BLaER1 (cell line): Measurements from ENCODE around the gene KIF16B.

ENCODE experiments used
- H3K27ac ChIP-seq: shearing (Covaris generic); formaldehyde crosslinking; 2 replicates; pipeline ENCODE4 v1.8.1; 2022
- H3K27me3 ChIP-seq: shearing (Covaris generic); formaldehyde crosslinking; 2 replicates; pipeline ENCODE4 v1.8.1; 2022
- H3K36me3 ChIP-seq: shearing (Covaris generic); formaldehyde crosslinking; 2 replicates; pipeline ENCODE4 v1.8.1; 2022
- H3K4me1 ChIP-seq: shearing (Covaris generic); formaldehyde crosslinking; 2 replicates; pipeline ENCODE4 v1.8.1; 2022
- H3K4me2 ChIP-seq: shearing (Covaris generic); formaldehyde crosslinking; 2 replicates; pipeline ENCODE4 v1.8.1; 2022
- H3K4me3 ChIP-seq: shearing (Covaris generic); formaldehyde crosslinking; 2 replicates; pipeline ENCODE4 v1.8.1; 2022
- H3K9ac ChIP-seq: shearing (Covaris generic); formaldehyde crosslinking; 2 replicates; pipeline ENCODE4 v1.8.1; 2022
- H3K9me3 ChIP-seq: shearing (Covaris generic); formaldehyde crosslinking; 2 replicates; pipeline ENCODE4 v1.8.1; 2022
- H4K20me1 ChIP-seq: shearing (Covaris generic); formaldehyde crosslinking; 2 replicates; pipeline ENCODE4 v1.8.1; 2022
- Cebpa-rat ChIP-seq: shearing (Covaris generic); IDR thresholded peaks from 2 replicates; pipeline ENCODE4 v1.8.1; 2022

KIF16B gene

DNA sequence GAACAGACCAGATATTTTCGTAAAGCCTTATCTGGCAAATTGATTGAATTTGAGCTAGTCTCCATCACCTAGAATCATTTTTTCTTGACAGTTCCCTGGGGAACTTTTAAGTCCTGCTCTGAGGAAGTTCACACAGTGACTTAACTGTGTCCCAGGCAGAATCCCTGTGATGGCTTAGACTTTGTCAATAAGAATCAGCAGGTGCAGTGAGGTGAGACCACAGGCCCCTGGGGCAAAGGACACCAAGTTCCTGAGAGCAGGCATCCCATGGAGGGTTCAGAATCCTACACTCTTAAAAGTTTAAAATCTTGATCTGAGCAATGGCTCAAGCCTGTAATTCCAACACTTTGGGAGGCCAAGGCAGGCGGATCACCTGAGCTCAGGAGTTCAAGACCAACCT lies 13.0 kb downstream of the KIF16B start:
- Histone ChIP-seq H3K4me2 (peak overlapping the region; percentile 48), H3K4me1 (peaks cover 34% of the 10 kb centered on the region), H3K27me3 (no peaks in the 10 kb centered on the region), H4K20me1 (no peaks in the 10 kb centered on the region), H3K36me3 (peaks cover 31% of the 10 kb centered on the region), H3K9me3 (peaks cover 30% of the 10 kb centered on the region), H3K9ac (no peak overlapping the region), H3K4me3 (no peak overlapping the region), H3K27ac (no peak overlapping the region; the same call in 1 of the 2 replicates)
- no peak for TF ChIP-seq Cebpa-rat

DNA sequence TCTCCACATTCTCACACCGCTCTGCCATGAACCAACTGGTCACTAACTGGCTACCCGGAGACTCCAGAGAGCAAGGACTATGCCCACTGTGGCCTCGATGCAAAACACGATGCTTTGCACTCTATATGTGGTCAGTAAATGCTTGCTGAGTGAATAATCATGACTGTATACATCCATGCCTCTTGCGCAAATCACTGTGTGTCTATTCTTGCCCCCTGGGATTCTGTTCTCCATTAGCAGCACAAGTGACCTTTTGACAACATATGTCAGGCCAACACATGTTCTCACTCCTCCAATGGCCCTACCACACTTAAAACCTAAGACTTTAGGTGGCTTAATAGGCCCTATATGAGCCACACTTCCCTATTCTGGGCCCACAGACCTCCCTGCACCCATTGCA lies 16.9 kb downstream of the KIF16B start:
- no peak overlapping the region for H3K4me2 ChIP-seq
- H3K4me1 ChIP-seq, result peaks cover 49% of the 10 kb centered on the region
- H3K9me3 ChIP-seq, result peaks cover 65% of the 10 kb centered on the region
- H3K27me3 ChIP-seq, result no peaks in the 10 kb centered on the region
- peaks cover 64% of the 10 kb centered on the region for H3K36me3 ChIP-seq
- no peak overlapping the region for H3K27ac ChIP-seq
- H3K4me3 ChIP-seq, result no peak overlapping the region
- no peaks in the 10 kb centered on the region for H4K20me1 ChIP-seq
- no peak overlapping the region for H3K9ac ChIP-seq
- no peak for TF ChIP-seq Cebpa-rat

- peaks cover 70% of the 10 kb centered on the region for H3K36me3 ChIP-seq
- H3K4me1 ChIP-seq, result peaks cover 45% of the 10 kb centered on the region
- H3K9ac ChIP-seq, result no peak overlapping the region
- no peak for TF ChIP-seq Cebpa-rat
- no peaks in the 10 kb centered on the region for H3K27me3 ChIP-seq
- no peak overlapping the region for H3K4me2 ChIP-seq
- H4K20me1 ChIP-seq, result no peaks in the 10 kb centered on the region
- H3K9me3 ChIP-seq, result peaks cover 70% of the 10 kb centered on the region
- H3K27ac ChIP-seq, result no peak overlapping the region
- no peak overlapping the region for H3K4me3 ChIP-seq
Observed at GRCh38 chr20:16555754-16556153, 17.5 kb downstream of the KIF16B start.

DNA sequence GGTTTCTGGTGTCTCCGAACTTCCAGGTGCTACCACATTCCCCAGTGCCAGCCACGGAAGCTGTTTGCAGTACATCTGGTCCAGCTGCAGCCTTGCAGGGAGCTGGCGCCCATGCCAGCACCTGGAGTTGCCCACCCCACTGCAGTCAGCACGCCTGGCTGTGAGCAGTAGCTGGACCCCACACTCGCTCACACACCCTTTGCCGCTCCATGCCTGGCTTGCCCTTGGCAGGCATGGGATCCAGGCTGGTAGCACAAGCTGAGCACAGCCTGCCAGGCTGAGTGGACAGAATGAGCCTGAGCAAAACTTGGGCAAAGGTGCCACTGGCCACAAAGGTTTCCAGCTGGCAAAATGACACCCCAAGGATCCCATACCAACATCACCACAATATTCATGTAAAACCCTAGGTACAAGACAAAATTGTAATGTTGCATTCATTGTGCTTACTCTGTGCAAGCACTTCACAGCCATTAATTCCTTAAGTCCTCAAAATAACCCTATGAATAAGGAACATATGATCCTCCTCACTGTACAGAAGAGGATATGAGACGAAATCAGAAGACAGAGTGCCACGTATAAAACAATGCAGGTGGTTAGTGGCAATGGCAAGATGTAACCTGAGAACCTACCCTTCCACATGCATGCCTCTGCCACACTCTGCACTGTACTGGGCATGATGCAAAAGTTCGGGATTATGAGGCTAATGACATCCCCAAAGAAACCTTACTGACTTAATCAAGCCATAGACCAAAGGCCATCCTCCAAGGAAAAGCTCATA lies 18.3 kb downstream of the KIF16B start:
- no peak for TF ChIP-seq Cebpa-rat

DNA sequence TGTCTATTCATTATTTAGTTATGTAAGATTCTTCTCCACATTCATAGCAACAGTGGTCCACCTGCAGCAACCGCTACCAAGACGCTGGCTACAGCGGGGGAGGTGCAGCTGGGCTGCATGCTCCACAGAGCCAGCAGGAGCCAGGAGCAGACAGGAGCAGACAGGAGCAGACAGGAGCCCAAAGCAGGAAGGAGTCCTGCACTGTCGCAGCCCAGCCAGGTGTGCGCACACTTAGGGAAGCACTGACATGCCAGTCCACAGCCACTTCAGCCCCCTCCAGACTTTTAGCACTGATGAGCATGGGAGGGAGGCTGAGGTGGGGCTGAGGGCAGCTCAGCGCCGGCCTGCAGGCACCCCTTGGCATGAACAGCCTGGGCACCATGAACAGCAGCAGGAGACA lies 19.6 kb downstream of the KIF16B start:
- Histone ChIP-seq H3K36me3 (peaks cover 75% of the 10 kb centered on the region), H3K9ac (no peak overlapping the region), H3K27me3 (no peaks in the 10 kb centered on the region), H3K4me3 (peak overlapping the region; percentile 22; the same call in 1 of the 2 replicates), H3K9me3 (peaks cover 76% of the 10 kb centered on the region), H4K20me1 (no peaks in the 10 kb centered on the region), H3K27ac (0 out of 2 replicates have a peak overlapping the region, but pooled peaks have one; percentile 18), H3K4me1 (peaks cover 37% of the 10 kb centered on the region), H3K4me2 (peak overlapping the region; percentile 4; the same call in 1 of the 2 replicates)
- TF ChIP-seq Cebpa-rat, result no peak

More for the DNA sequence above, 18.3 kb downstream of the KIF16B start:
- Histone ChIP-seq H3K36me3 (peaks cover 75% of the 10 kb centered on the region), H3K4me1 (peaks cover 37% of the 10 kb centered on the region), H3K27ac (0 out of 2 replicates have a peak overlapping the region, but pooled peaks have one; percentile 18), H3K27me3 (no peaks in the 10 kb centered on the region), H3K4me2 (peak overlapping the region; percentile 8; the same call in 1 of the 2 replicates), H3K4me3 (peak overlapping the region; percentile 22; the same call in 1 of the 2 replicates), H3K9ac (no peak overlapping the region), H4K20me1 (no peaks in the 10 kb centered on the region), H3K9me3 (peaks cover 76% of the 10 kb centered on the region)

- Histone ChIP-seq H3K4me1 (peaks cover 43% of the 10 kb centered on the region), H3K27ac (peak overlapping the region; percentile 16; the same call in 1 of the 2 replicates), H4K20me1 (no peaks in the 10 kb centered on the region), H3K4me2 (no peak overlapping the region), H3K9ac (no peak overlapping the region), H3K36me3 (peaks cover 69% of the 10 kb centered on the region), H3K4me3 (peak overlapping the region; percentile 22; the same call in 1 of the 2 replicates), H3K27me3 (no peaks in the 10 kb centered on the region), H3K9me3 (peaks cover 76% of the 10 kb centered on the region)
- no peak for TF ChIP-seq Cebpa-rat
Observed at GRCh38 chr20:16553101-16553500, 20.1 kb downstream of the KIF16B start.

- peaks cover 54% of the 10 kb centered on the region for H3K4me1 ChIP-seq
- peaks cover 67% of the 10 kb centered on the region for H3K9me3 ChIP-seq
- 0 out of 2 replicates have a peak overlapping the region, but pooled peaks have one; percentile 3 for H3K27ac ChIP-seq
Observed at GRCh38 chr20:16552015-16552414, 21.2 kb downstream of the KIF16B start.

DNA sequence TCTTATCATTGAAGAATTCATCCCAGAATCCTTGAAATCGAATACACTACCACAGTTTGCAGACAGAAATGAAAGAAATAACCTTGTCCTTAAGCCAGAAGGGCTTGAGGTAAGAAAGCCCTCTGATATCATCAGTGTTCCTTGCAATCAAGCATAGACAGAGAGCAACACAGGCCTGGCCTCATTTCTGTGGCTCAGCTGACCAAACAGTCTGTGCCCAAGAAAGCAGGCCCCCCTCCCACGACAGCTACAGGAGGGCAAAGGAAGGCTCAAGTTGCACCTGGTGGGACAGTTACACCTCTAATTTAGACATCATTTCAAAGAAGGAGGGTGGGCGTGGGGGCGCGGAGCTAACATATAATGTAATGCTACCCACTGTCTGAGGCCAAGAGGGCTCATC lies 21.6 kb downstream of the KIF16B start:
- Histone ChIP-seq H3K4me3 (no peak overlapping the region), H3K4me2 (no peak overlapping the region), H4K20me1 (no peaks in the 10 kb centered on the region), H3K27me3 (no peaks in the 10 kb centered on the region), H3K4me1 (peaks cover 58% of the 10 kb centered on the region), H3K36me3 (peaks cover 60% of the 10 kb centered on the region), H3K9ac (no peak overlapping the region), H3K9me3 (peaks cover 65% of the 10 kb centered on the region), H3K27ac (0 out of 2 replicates have a peak overlapping the region, but pooled peaks have one; percentile 3)
- no peak for TF ChIP-seq Cebpa-rat

More at GRCh38 chr20:16552015-16552414, 21.2 kb downstream of the KIF16B start:
- Histone ChIP-seq H4K20me1 (no peaks in the 10 kb centered on the region), H3K4me3 (no peak overlapping the region), H3K4me2 (peak overlapping the region; percentile 11), H3K9ac (no peak overlapping the region), H3K27me3 (no peaks in the 10 kb centered on the region), H3K36me3 (peaks cover 60% of the 10 kb centered on the region)
- no peak for TF ChIP-seq Cebpa-rat

GRCh38 chr20:16548068-16548672 lies 25.1 kb downstream of the KIF16B start:
- Histone ChIP-seq H4K20me1 (no peaks in the 10 kb centered on the region), H3K9ac (peak overlapping the region; percentile 61), H3K27me3 (no peaks in the 10 kb centered on the region), H3K4me2 (peak overlapping the region; percentile 86), H3K9me3 (peaks cover 31% of the 10 kb centered on the region), H3K4me1 (peaks cover 65% of the 10 kb centered on the region), H3K4me3 (peak overlapping the region; percentile 48), H3K36me3 (peaks cover 28% of the 10 kb centered on the region), H3K27ac (peak overlapping the region; percentile 69)
- no peak for TF ChIP-seq Cebpa-rat

GRCh38 chr20:16544949-16545348 lies 28.3 kb downstream of the KIF16B start:
- Histone ChIP-seq H3K4me3 (no peak overlapping the region), H3K4me2 (peak overlapping the region; percentile 33; the same call in 1 of the 2 replicates), H3K27ac (no peak overlapping the region), H4K20me1 (peaks cover 6% of the 10 kb centered on the region; the same call in 1 of the 2 replicates), H3K9me3 (no peaks in the 10 kb centered on the region), H3K36me3 (peaks cover 16% of the 10 kb centered on the region), H3K9ac (no peak overlapping the region), H3K27me3 (no peaks in the 10 kb centered on the region), H3K4me1 (peaks cover 62% of the 10 kb centered on the region)
- no peak for TF ChIP-seq Cebpa-rat
